CD4-positive, alpha-beta memory T cell (primary cell): ENCODE data around the gene SLC25A13. TPM values are rescaled to one million over a fixed set of nuclear protein-coding genes. Genes with fewer than 3 reads are reported as not detected.

Experiments used
- CTCF ChIA-PET: fragments of 350-600 bp; sonication (Branson Sonifier 250); formaldehyde crosslinking; loops from one replicate; lab custom pipeline; 2021; ENCODE audit warnings: inconsistent platforms; ENCODE audit not compliant: partially characterized antibody; lab: Charles Lee
- POLR2A ChIA-PET: fragments of 350-600 bp; sonication (Branson Sonifier 250); formaldehyde crosslinking; loops from one replicate; lab custom pipeline; 2021; ENCODE audit not compliant: partially characterized antibody; lab: Charles Lee
- DNase-seq, 5 donors: peaks; one replicate each; pipeline versions ENCODE4 v3.0.0 to v3.0.0-alpha.2; 2020 to 2022; ENCODE audit warnings: mixed read lengths in 1 of 5
- H3K27ac ChIP-seq: one replicate; pipeline ENCODE4 v1.7.0; 2013; ENCODE audit warnings: low read depth, low read length
- H3K27me3 ChIP-seq: 2 replicates; pipeline ENCODE4 v1.7.0; 2013; ENCODE audit warnings: mild to moderate bottlenecking, low read length, moderate library complexity; ENCODE audit not compliant: insufficient read depth
- H3K36me3 ChIP-seq: 2 replicates; pipeline ENCODE4 v1.7.0; 2013; ENCODE audit warnings: mild to moderate bottlenecking, low read length, moderate library complexity; ENCODE audit not compliant: insufficient read depth
- H3K4me1 ChIP-seq: 2 replicates; pipeline ENCODE4 v1.7.0; 2013; ENCODE audit warnings: mild to moderate bottlenecking, low read length, moderate library complexity; ENCODE audit not compliant: insufficient read depth
- H3K4me3 ChIP-seq, 2 donors: one replicate each; pipeline ENCODE4 v1.7.0; 2013; ENCODE audit warnings: low read length in 2 of 2, mild to moderate bottlenecking in 1 of 2
- H3K9me3 ChIP-seq, 2 donors: one replicate each; pipeline ENCODE4 v1.7.0; 2013; ENCODE audit warnings: low read length in 2 of 2, control low read depth in 1 of 2; ENCODE audit not compliant: control insufficient read depth in 1 of 2
- H3K27ac Mint-ChIP-seq, 7 donors: one replicate each; pipeline ENCODE4 v1.8.0; 2020 to 2021; ENCODE audit warnings: mixed read lengths in 7 of 7, mild to moderate bottlenecking in 6 of 7, inconsistent platforms in 3 of 7, moderate library complexity in 3 of 7
- H3K27me3 Mint-ChIP-seq, 2 donors: one replicate each; pipeline ENCODE4 v1.8.0; 2020 to 2021; ENCODE audit warnings: mixed read lengths in 2 of 2
- H3K36me3 Mint-ChIP-seq, 2 donors: one replicate each; pipeline ENCODE4 v1.8.0; 2020 to 2021; ENCODE audit warnings: mixed read lengths in 2 of 2, inconsistent platforms in 1 of 2, mild to moderate bottlenecking in 1 of 2
- H3K4me1 Mint-ChIP-seq, 4 donors: one replicate each; pipeline ENCODE4 v1.8.0; 2020 to 2021; ENCODE audit warnings: mixed read lengths in 4 of 4, mild to moderate bottlenecking in 1 of 4
- H3K4me3 Mint-ChIP-seq, 8 donors: one replicate each; pipeline ENCODE4 v1.8.0; 2020 to 2021; ENCODE audit warnings: mixed read lengths in 8 of 8, mild to moderate bottlenecking in 7 of 8, moderate library complexity in 6 of 8, inconsistent platforms in 3 of 8
- H3K9me3 Mint-ChIP-seq, 8 donors: one replicate each; pipeline ENCODE4 v1.8.0; 2020 to 2021; ENCODE audit warnings: mixed read lengths in 8 of 8, mild to moderate bottlenecking in 5 of 8, inconsistent platforms in 3 of 8, moderate library complexity in 1 of 8
- intact Hi-C: fragments of 100-400 bp; cut with micrococcal nuclease; formaldehyde crosslinking; loops from one replicate; pipeline ENCODE4 v1.15.1; 2023
- microRNA-seq: library from miRNA; unstranded; fragments of <30 nt; microRNA quantifications from one replicate; pipeline ENCODE4 v1.2.0, GENCODE V29; 2021; ENCODE audit warnings: borderline replicate concordance, borderline number of aligned reads, borderline microRNAs expressed, mixed read lengths
- polyA plus RNA-seq, 2 donors: library from polyadenylated mRNA; unstranded; fragments of 300-500 nt; fragmentation: Illumina TruSeq; gene quantifications; one replicate each; pipeline ENCODE4 v1.2.3, GENCODE V29; 2021
- total RNA-seq, 2 experiments: library from RNA; stranded (reverse); gene quantifications; one replicate each; pipeline ENCODE4 v1.2.3, GENCODE V29; 2021

The SLC25A13 gene
- total and polyA plus RNA-seq, 4 experiments from 2014 or later, result 5.2 to 12.2 (median 8.2) TPM

DNA sequence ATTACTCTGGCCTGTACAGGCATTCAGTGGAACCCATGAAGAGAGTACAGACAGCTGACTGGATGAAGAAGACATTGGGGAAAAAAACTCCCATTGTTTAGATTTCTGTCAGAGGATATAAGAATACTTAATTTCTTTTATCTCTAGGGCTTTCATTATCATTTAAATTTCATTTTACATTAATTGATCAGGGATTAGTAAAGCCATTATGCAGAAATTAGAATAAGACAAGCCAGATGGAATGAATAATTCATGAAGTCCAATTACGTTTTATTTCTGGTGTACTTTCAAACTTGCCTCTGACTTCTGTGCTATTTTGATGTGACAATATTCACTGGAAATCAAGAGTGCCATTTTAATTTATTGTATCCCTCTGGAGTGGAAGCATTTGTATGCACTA, 247.0 kb downstream of the SLC25A13 start:
- Mint-ChIP-seq H3K9me3 (no peaks in the 10 kb centered on the region), H3K36me3 (no peaks in the 10 kb centered on the region), H3K4me1 (peaks cover 0 to 9% (median 6%) of the 10 kb centered on the region in 4 donors), H3K27me3 (peaks cover 15 to 27% of the 10 kb centered on the region in 2 donors), H3K27ac (no peak overlapping the region), H3K4me3 (peak overlapping the region in 2 of 8 donors; percentile 86 to 95)
- CTCF ChIA-PET, result interaction anchor here (0.8 to 3.5 kb wide), 5 partner anchors 9 to 990 kb away, joined by 3 to 37 read pairs (median 9); no protein-coding TSS in a partner anchor
- Histone ChIP-seq H3K4me3 (no peak overlapping the region), H3K9me3 (no peaks in the 10 kb centered on the region), H3K27ac (no peak overlapping the region), H3K27me3 (peaks cover 15% of the 10 kb centered on the region), H3K4me1 (peaks cover 10% of the 10 kb centered on the region), H3K36me3 (no peaks in the 10 kb centered on the region)
- intact Hi-C loops, result loop anchor here (1.0 to 5.0 kb wide), 4 partner anchors 952 to 1762 kb away; no protein-coding TSS in a partner anchor
- DNase-seq, result no peak
- POLR2A ChIA-PET, result interaction anchor here (1.3 kb wide), 1 partner anchor 953 kb away, joined by 4 read pairs; no protein-coding TSS in a partner anchor

Small RNA genes within 50 kb of the gene (microRNA-seq; reads per million reads assigned to microRNA genes)
- not detected for gene MIR591
